HG03342 (cell line): ENCODE measurements around the gene KIF18A.

Experiments
- ATAC-seq: cut with Tn5 transposase; IDR thresholded peaks from one replicate; pipeline ENCODE4 v1.9.1; 2021; ENCODE audit warnings: mild to moderate bottlenecking, moderate library complexity; ENCODE audit not compliant: unreplicated experiment

KIF18A gene

GRCh38 chr11:28049338-28050216, 58.4 kb downstream of the KIF18A start:
- no peak for ATAC-seq

GRCh38 chr11:28048812-28049211, 59.1 kb downstream of the KIF18A start:
- ATAC-seq = no peak

- ATAC-seq = no peak
Measured at GRCh38 chr11:28043930-28044709, 63.8 kb downstream of the KIF18A start.

GRCh38 chr11:28040384-28040783, 67.6 kb downstream of the KIF18A start:
- ATAC-seq = no peak

- ATAC-seq = no peak
Measured at GRCh38 chr11:28038775-28039174, 69.2 kb downstream of the KIF18A start.

GRCh38 chr11:28026634-28027290, 81.2 kb downstream of the KIF18A start:
- peak; percentile 82 for ATAC-seq

- ATAC-seq = no peak
Measured at GRCh38 chr11:28017816-28018215, 90.1 kb downstream of the KIF18A start.

GRCh38 chr11:28011813-28012212, 96.1 kb downstream of the KIF18A start:
- ATAC-seq = no peak

- ATAC-seq = no peak
Measured at GRCh38 chr11:28009996-28010395, 98.0 kb downstream of the KIF18A start.

- no peak for ATAC-seq
Measured at GRCh38 chr11:28009388-28009787, 98.6 kb downstream of the KIF18A start.

- no peak for ATAC-seq
Measured at GRCh38 chr11:28003615-28004014, 104.3 kb downstream of the KIF18A start.

- no peak for ATAC-seq
Measured at GRCh38 chr11:27998552-27998951, 109.4 kb downstream of the KIF18A start.

- no peak for ATAC-seq
Measured at GRCh38 chr11:27997344-27997743, 110.6 kb downstream of the KIF18A start.

GRCh38 chr11:27996066-27996465, 111.9 kb downstream of the KIF18A start:
- ATAC-seq = no peak

GRCh38 chr11:27995083-27995482, 112.9 kb downstream of the KIF18A start:
- ATAC-seq = no peak

GRCh38 chr11:27991736-27992135, 116.2 kb downstream of the KIF18A start:
- ATAC-seq = no peak

- no peak for ATAC-seq
Measured at GRCh38 chr11:27977527-27977926, 130.4 kb downstream of the KIF18A start.

- ATAC-seq = no peak
Measured at GRCh38 chr11:27977031-27977430, 130.9 kb downstream of the KIF18A start.

- ATAC-seq = no peak
Measured at GRCh38 chr11:27976262-27976661, 131.7 kb downstream of the KIF18A start.

- ATAC-seq = no peak
Measured at GRCh38 chr11:27973851-27974536, 134.0 kb downstream of the KIF18A start.
